GM23248 (cell line): Measurements from ENCODE around the gene DSEL.

ENCODE experiments used
- EZH2 ChIP-seq: fragments of 200-600 bp; sonication (generic); IDR thresholded peaks from 2 replicates; pipeline ENCODE4 v1.6.1; 2018; ENCODE audit warnings: antibody characterized with exemption, mild to moderate bottlenecking; ENCODE audit not compliant: insufficient read depth, poor library complexity, severe bottlenecking
- EZH2phosphoT487 ChIP-seq: fragments of 200-600 bp; sonication (generic); IDR thresholded peaks from 2 replicates; pipeline ENCODE4 v1.6.1; 2018; ENCODE audit warnings: antibody characterized with exemption, moderate library complexity, mild to moderate bottlenecking, low read depth; ENCODE audit not compliant: insufficient read depth

GRCh38 chr18:67514901-67515540 lies 1.5 kb downstream of the DSEL start:
- TF ChIP-seq EZH2phosphoT487 = no peak
- TF ChIP-seq EZH2 = no peak
